ENCODE measurements around the gene NRG2.

The NRG2 gene

DNA sequence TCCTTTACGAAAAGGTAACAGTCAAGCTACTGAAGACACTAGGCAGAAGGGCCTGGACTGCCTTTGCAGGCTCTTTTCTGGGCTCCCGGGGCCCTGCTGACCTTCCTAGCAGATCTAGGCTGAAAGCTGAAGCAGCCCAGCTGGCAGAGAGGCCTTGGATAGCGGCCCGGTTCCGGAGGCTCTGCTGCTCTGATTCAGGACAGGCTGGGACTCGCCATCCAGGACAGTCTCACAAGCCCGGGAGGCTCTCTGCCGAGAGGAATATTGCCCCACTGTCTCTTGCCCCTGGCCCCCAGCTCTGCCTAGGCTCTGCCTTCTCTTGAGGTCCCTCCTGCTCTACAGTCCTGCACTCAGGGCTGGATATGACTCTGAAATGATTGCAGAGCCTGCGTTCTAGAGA lies 179.7 kb downstream of the NRG2 start:
- TF ChIP-seq, protein P1, sequence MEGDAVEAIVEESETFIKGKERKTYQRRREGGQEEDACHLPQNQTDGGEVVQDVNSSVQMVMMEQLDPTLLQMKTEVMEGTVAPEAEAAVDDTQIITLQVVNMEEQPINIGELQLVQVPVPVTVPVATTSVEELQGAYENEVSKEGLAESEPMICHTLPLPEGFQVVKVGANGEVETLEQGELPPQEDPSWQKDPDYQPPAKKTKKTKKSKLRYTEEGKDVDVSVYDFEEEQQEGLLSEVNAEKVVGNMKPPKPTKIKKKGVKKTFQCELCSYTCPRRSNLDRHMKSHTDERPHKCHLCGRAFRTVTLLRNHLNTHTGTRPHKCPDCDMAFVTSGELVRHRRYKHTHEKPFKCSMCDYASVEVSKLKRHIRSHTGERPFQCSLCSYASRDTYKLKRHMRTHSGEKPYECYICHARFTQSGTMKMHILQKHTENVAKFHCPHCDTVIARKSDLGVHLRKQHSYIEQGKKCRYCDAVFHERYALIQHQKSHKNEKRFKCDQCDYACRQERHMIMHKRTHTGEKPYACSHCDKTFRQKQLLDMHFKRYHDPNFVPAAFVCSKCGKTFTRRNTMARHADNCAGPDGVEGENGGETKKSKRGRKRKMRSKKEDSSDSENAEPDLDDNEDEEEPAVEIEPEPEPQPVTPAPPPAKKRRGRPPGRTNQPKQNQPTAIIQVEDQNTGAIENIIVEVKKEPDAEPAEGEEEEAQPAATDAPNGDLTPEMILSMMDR (IDR thresholded peaks at IDR 0.05), result no peak
- no peaks in the 10 kb centered on the region for H3K27me3 ChIP-seq (ENCODE audit: control insufficient read depth, insufficient read depth, low read length)
- H3K36me3 ChIP-seq (ENCODE audit: control insufficient read depth, insufficient read depth, low read length), result no peaks in the 10 kb centered on the region
- H3K27ac ChIP-seq, result no peak overlapping the region
- no peak overlapping the region for H2AFZ ChIP-seq
- H3K4me3 ChIP-seq (ENCODE audit: low read depth, low read length), result no peak overlapping the region
- H3K4me2 ChIP-seq (ENCODE audit: low read length), result no peak overlapping the region
- no peaks in the 10 kb centered on the region for H3K79me2 ChIP-seq
- no peaks in the 10 kb centered on the region for H3K9me3 ChIP-seq (ENCODE audit: control insufficient read depth, low read length)
- no peaks in the 10 kb centered on the region for H3K4me1 ChIP-seq
- H3K9ac ChIP-seq, result no peak overlapping the region

DNA sequence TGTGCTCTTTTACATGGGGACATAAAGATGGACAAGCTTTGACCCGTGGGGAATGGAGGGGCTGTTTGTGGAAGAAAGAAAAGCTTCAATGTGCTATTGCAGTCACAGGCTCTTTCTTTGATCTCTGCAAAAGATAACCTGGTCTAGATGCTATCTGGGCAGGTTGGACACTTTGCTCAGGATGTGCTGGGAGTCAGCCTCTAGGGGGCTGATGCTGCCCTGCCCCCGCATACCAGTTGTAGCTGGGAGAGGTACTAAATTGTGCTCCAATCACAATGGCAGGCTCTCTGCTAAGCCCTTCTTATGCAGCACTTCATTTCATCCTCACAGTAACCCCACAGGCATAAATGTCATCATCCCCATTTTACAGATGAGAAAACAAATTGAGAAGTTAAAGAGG lies 180.3 kb downstream of the NRG2 start:
- H3K27ac ChIP-seq, result no peak overlapping the region

GRCh38 chr5:139862313-139862712 lies 180.8 kb downstream of the NRG2 start:
- TF ChIP-seq, protein P1 (IDR thresholded peaks at IDR 0.05), result no peak
- Histone ChIP-seq H3K27ac (no peak overlapping the region), H3K9me3 (ENCODE audit: control insufficient read depth, low read length) (no peaks in the 10 kb centered on the region), H3K79me2 (no peaks in the 10 kb centered on the region), H3K4me1 (no peaks in the 10 kb centered on the region), H3K36me3 (ENCODE audit: control insufficient read depth, insufficient read depth, low read length) (no peaks in the 10 kb centered on the region), H3K27me3 (ENCODE audit: control insufficient read depth, insufficient read depth, low read length) (no peaks in the 10 kb centered on the region), H3K4me3 (ENCODE audit: low read depth, low read length) (no peak overlapping the region), H3K4me2 (ENCODE audit: low read length) (no peak overlapping the region), H3K9ac (no peak overlapping the region), H2AFZ (no peak overlapping the region)

More for the DNA sequence above, 180.3 kb downstream of the NRG2 start:
- Histone ChIP-seq H3K4me3 (ENCODE audit: low read depth, low read length) (no peak overlapping the region), H3K4me1 (no peaks in the 10 kb centered on the region), H3K4me2 (ENCODE audit: low read length) (no peak overlapping the region), H3K36me3 (ENCODE audit: control insufficient read depth, insufficient read depth, low read length) (no peaks in the 10 kb centered on the region), H3K27me3 (ENCODE audit: control insufficient read depth, insufficient read depth, low read length) (no peaks in the 10 kb centered on the region), H3K79me2 (no peaks in the 10 kb centered on the region), H3K9me3 (ENCODE audit: control insufficient read depth, low read length) (no peaks in the 10 kb centered on the region), H3K9ac (no peak overlapping the region), H2AFZ (no peak overlapping the region)
- TF ChIP-seq, protein P1 (IDR thresholded peaks at IDR 0.05), result peak; percentile 7

DNA sequence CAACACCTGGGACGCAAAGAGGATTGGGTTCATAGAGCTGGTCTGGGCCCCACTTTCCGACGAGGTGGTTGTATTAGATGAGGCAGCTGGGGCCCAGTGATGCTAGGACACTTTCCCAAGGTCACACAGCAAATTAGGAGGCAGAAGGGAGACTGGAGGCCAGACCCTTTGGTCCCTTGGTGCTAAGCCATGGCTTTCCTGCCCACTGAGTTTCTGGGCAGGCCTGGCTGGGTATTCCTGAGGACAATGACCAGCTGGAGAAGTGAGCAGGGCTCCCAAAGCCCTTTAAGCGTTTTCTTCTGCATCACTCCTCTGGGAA lies 181.3 kb downstream of the NRG2 start:
- Histone ChIP-seq H3K9me3 (ENCODE audit: control insufficient read depth, low read length) (no peaks in the 10 kb centered on the region), H3K4me1 (no peaks in the 10 kb centered on the region), H3K79me2 (no peaks in the 10 kb centered on the region), H3K9ac (no peak overlapping the region), H3K4me3 (ENCODE audit: low read depth, low read length) (no peak overlapping the region), H3K36me3 (ENCODE audit: control insufficient read depth, insufficient read depth, low read length) (no peaks in the 10 kb centered on the region), H3K4me2 (ENCODE audit: low read length) (no peak overlapping the region), H2AFZ (no peak overlapping the region), H3K27me3 (ENCODE audit: control insufficient read depth, insufficient read depth, low read length) (no peaks in the 10 kb centered on the region), H3K27ac (no peak overlapping the region)
- TF ChIP-seq, protein P1 (IDR thresholded peaks at IDR 0.05), result no peak

DNA sequence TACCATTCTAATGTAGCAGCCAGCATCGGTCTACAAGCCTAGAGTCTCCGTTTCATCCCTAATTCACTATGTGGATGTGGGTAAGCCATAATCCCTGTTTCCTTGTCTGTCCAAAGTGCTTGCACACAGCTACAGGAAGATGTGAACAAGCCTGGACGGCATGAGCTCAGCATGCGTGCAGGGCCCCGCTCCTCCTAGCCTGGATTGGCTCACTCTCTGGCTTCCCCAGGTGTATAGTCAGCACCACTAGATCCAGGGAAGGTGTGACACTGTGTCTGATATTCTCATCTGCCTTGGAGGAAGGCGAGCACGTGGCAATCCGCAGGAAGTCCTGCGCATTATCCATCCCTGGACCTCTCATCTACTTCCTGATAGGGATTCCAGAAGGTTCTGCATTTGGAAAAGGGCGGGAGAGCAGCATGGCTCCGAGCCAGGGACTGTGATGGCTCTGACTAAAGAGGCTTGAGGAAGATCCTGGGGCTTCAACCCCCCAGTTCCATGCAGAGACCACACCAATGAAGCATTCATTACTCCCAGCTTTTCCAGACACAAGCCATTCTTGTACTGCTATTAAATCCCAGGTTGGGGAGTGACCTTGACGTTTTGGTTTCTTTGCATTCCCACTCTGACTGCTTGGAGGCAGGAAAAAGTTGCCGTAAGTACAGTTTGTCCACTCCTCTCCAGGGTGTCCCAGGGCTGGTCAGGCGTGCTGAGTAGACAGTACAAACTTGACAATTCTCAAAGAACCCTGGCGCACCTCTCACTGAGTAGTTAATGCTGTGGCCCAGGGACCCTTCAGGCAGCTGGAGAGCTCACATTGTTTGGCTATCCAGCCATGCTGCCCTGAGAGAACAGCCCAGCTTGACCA lies 181.8 kb downstream of the NRG2 start:
- no peak overlapping the region for H3K27ac ChIP-seq
- H3K36me3 ChIP-seq (ENCODE audit: control insufficient read depth, insufficient read depth, low read length), result no peaks in the 10 kb centered on the region
- no peak overlapping the region for H2AFZ ChIP-seq
- no peak overlapping the region for H3K4me3 ChIP-seq (ENCODE audit: low read depth, low read length)
- H3K4me1 ChIP-seq, result no peaks in the 10 kb centered on the region
- no peaks in the 10 kb centered on the region for H3K27me3 ChIP-seq (ENCODE audit: control insufficient read depth, insufficient read depth, low read length)
- H3K9me3 ChIP-seq (ENCODE audit: control insufficient read depth, low read length), result no peaks in the 10 kb centered on the region
- H3K9ac ChIP-seq, result no peak overlapping the region
- TF ChIP-seq, protein P1 (IDR thresholded peaks at IDR 0.05), result no peak
- no peaks in the 10 kb centered on the region for H3K79me2 ChIP-seq
- H3K4me2 ChIP-seq (ENCODE audit: low read length), result no peak overlapping the region

Data from parathyroid adenoma (tissue), 2 donors.